GM19238 (cell line): ENCODE results near the gene SVBP.

Experiments used
- DNase-seq: peaks from one replicate; pipeline ENCODE4 v3.0.0; 2011; ENCODE audit warnings: low spot score; ENCODE audit not compliant: insufficient read length

Gene SVBP

GRCh38 chr1:42806593-42806992, 10.6 kb downstream of the SVBP start:
- DNase-seq, result no peak

- no peak for DNase-seq
These were observed 11.0 kb downstream of the SVBP start for GRCh38 chr1:42806171-42806570.

GRCh38 chr1:42801832-42802473, 15.2 kb downstream of the SVBP start:
- DNase-seq, result no peak

- no peak for DNase-seq
These were observed 19.2 kb downstream of the SVBP start for GRCh38 chr1:42797979-42798378.

GRCh38 chr1:42797414-42797813, 19.8 kb downstream of the SVBP start:
- DNase-seq, result no peak

GRCh38 chr1:42793824-42794223, 23.4 kb downstream of the SVBP start:
- no peak for DNase-seq

GRCh38 chr1:42788021-42788420, 29.2 kb downstream of the SVBP start:
- DNase-seq, result no peak

- DNase-seq, result no peak
These were observed 31.1 kb downstream of the SVBP start for GRCh38 chr1:42786097-42786496.

- DNase-seq, result peak; percentile 18
These were observed 32.1 kb downstream of the SVBP start, which contains the start of gene TMEM269 for GRCh38 chr1:42784946-42785693. TSS of gene TMEM269 (plus strand) at chr1:42784991. CDS start at chr1:42789894, 4,903 bp downstream.

- no peak for DNase-seq
These were observed 32.7 kb downstream of the SVBP start for GRCh38 chr1:42784547-42784945.

- DNase-seq, result no peak
These were observed 34.1 kb downstream of the SVBP start for GRCh38 chr1:42783092-42783491.

- DNase-seq, result no peak
These were observed 37.0 kb downstream of the SVBP start for GRCh38 chr1:42780176-42780575.

GRCh38 chr1:42779725-42780124, 37.5 kb downstream of the SVBP start:
- DNase-seq, result no peak

- DNase-seq, result peak; percentile 28
These were observed 39.3 kb downstream of the SVBP start for GRCh38 chr1:42777852-42778251.

GRCh38 chr1:42776502-42776901, 40.7 kb downstream of the SVBP start:
- DNase-seq, result no peak

GRCh38 chr1:42774928-42775526, 42.2 kb downstream of the SVBP start:
- DNase-seq, result no peak

- no peak for DNase-seq
These were observed 43.8 kb downstream of the SVBP start for GRCh38 chr1:42773420-42773819.

GRCh38 chr1:42769811-42770210, 47.4 kb downstream of the SVBP start:
- DNase-seq, result no peak

GRCh38 chr1:42768172-42768571, 49.0 kb downstream of the SVBP start:
- no peak for DNase-seq

- no peak for DNase-seq
These were observed 49.6 kb downstream of the SVBP start for GRCh38 chr1:42767510-42768000.

GRCh38 chr1:42766741-42767509, 50.3 kb downstream of the SVBP start, which contains the start of the genes C1orf50 and P3H1:
TSS of gene C1orf50 (plus strand) at chr1:42767249. CDS start at chr1:42767312, 63 bp downstream.
TSS of gene P3H1 (minus strand) at chr1:42767028. CDS start at chr1:42766971, 57 bp downstream.
- peak; percentile 87 for DNase-seq
